ENCODE measurements around the gene UNK. TPM values are rescaled to one million over a fixed set of nuclear protein-coding genes. Genes with fewer than 3 reads are reported as not detected.

The UNK gene
- total RNA-seq, 1 experiment from 2014 or later, result 35.4 TPM

DNA sequence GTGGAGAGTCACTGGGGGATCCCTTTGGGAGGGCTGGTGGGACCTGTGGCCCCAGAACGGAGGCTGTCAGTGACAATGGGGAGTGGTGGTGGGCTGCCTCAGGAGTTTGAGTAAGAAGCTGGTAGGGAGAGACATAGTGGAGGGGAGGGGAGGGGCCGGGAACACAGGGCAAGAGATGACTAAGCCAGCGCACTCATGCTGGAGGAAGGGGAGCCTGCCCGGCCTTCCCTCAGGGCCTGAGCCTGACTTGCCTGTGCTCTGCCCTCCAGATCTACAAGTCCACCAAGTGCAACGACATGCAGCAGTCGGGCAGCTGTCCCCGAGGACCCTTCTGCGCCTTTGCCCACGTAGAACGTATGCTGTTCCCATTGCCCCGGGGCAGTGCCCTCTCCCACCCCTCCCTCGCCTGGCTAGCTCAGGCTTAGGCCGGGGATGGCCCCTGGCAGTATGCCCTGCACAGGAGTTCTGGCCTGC is 30.3 kb downstream of the UNK start:
- POLR2A ChIA-PET, result no interaction called here
- CTCF ChIA-PET, result interaction anchor here (1.1 to 1.8 kb wide), 4 partner anchors 15 to 65 kb away, joined by 3 to 8 read pairs (median 6); partner anchors contain the start of gene GALK1
- TF ChIP-seq ZNF396 (CRISPR knock-in tag; IDR thresholded peaks at IDR 0.05; ENCODE audit: borderline replicate concordance) (no peak), ZNF263 (CRISPR knock-in tag; IDR thresholded peaks at IDR 0.05; ENCODE audit: low read depth) (no peak), OVOL2 (CRISPR knock-in tag; IDR thresholded peaks at IDR 0.05; ENCODE audit: borderline replicate concordance) (no peak), ZNF671 (CRISPR knock-in tag; IDR thresholded peaks at IDR 0.05) (no peak), ATF1 (CRISPR knock-in tag; IDR thresholded peaks at IDR 0.05) (no peak), ELF4 (CRISPR knock-in tag; IDR thresholded peaks at IDR 0.05; ENCODE audit: low read depth) (no peak), JAZF1 (CRISPR knock-in tag; IDR thresholded peaks at IDR 0.05) (no peak), ZNF317 (CRISPR knock-in tag; IDR thresholded peaks at IDR 0.05; ENCODE audit: borderline replicate concordance, low read depth) (no peak), E2F5 (CRISPR knock-in tag; IDR thresholded peaks at IDR 0.05) (no peak), E2F4 (CRISPR knock-in tag; IDR thresholded peaks at IDR 0.05; ENCODE audit: borderline replicate concordance, low read depth) (no peak), NFYB (CRISPR knock-in tag; conservative IDR thresholded peaks at IDR 0.05; ENCODE audit: low read depth) (no peak), IRF2 (CRISPR knock-in tag; IDR thresholded peaks at IDR 0.05; ENCODE audit: borderline replicate concordance, low read depth) (no peak), ATF3 (CRISPR knock-in tag; conservative IDR thresholded peaks at IDR 0.05) (no peak)
- TF ChIP-seq, protein P1, sequence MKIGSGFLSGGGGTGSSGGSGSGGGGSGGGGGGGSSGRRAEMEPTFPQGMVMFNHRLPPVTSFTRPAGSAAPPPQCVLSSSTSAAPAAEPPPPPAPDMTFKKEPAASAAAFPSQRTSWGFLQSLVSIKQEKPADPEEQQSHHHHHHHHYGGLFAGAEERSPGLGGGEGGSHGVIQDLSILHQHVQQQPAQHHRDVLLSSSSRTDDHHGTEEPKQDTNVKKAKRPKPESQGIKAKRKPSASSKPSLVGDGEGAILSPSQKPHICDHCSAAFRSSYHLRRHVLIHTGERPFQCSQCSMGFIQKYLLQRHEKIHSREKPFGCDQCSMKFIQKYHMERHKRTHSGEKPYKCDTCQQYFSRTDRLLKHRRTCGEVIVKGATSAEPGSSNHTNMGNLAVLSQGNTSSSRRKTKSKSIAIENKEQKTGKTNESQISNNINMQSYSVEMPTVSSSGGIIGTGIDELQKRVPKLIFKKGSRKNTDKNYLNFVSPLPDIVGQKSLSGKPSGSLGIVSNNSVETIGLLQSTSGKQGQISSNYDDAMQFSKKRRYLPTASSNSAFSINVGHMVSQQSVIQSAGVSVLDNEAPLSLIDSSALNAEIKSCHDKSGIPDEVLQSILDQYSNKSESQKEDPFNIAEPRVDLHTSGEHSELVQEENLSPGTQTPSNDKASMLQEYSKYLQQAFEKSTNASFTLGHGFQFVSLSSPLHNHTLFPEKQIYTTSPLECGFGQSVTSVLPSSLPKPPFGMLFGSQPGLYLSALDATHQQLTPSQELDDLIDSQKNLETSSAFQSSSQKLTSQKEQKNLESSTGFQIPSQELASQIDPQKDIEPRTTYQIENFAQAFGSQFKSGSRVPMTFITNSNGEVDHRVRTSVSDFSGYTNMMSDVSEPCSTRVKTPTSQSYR (CRISPR knock-in tag; IDR thresholded peaks at IDR 0.05), result no peak
- no peaks in the 10 kb centered on the region for H3K9me3 Mint-ChIP-seq
- H3K4me3 Mint-ChIP-seq, result no peak overlapping the region
- H3K27me3 Mint-ChIP-seq (ENCODE audit: low read depth), result no peaks in the 10 kb centered on the region
- H3K36me3 Mint-ChIP-seq, result peaks cover 46% of the 10 kb centered on the region
- H3K27ac Mint-ChIP-seq, result no peak overlapping the region
- no peak for ATAC-seq
- H3K4me1 Mint-ChIP-seq, result no peaks in the 10 kb centered on the region
- no peak for DNase-seq (ENCODE audit: low spot score)

- Mint-ChIP-seq H3K4me3 (no peak overlapping the region), H3K4me1 (no peaks in the 10 kb centered on the region), H3K27me3 (ENCODE audit: low read depth) (no peaks in the 10 kb centered on the region), H3K36me3 (peaks cover 46% of the 10 kb centered on the region), H3K27ac (no peak overlapping the region), H3K9me3 (no peaks in the 10 kb centered on the region)
- DNase-seq (ENCODE audit: low spot score), result no peak
- no peak for ATAC-seq
- ChIA-PET POLR2A (no interaction called here), CTCF (interaction anchor here (1.1 to 1.8 kb wide), 5 partner anchors 12 to 66 kb away, joined by 3 to 8 read pairs (median 7); partner anchors contain the start of gene GALK1)
- TF ChIP-seq GTF2I (CRISPR knock-in tag; conservative IDR thresholded peaks at IDR 0.05), result no peak
These were observed 30.8 kb downstream of the UNK start for GRCh38 chr17:75815399-75815798.

DNA sequence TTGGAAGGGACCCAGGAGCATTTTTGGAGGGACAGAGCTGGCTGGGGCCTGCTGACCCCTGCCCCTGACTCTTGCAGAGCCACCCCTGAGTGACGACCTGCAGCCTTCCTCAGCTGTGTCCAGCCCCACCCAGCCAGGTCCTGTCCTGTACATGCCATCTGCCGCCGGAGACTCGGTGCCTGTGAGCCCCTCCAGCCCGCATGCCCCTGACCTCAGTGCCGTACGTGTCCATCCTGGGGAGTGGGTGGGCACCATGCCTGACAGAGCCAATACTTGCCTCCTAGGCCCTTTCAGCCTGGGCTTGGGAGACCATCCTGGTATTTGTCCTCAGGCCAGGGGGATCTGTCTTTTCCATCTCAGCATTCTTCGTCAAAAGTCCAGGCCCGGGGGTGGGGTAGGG is 32.1 kb downstream of the UNK start:
- POLR2A ChIA-PET, result no interaction called here
- CTCF ChIA-PET, result interaction anchor here (1.8 to 2.5 kb wide), 2 partner anchors 11 to 14 kb away, joined by 7 to 12 read pairs; no protein-coding TSS in a partner anchor

More for the DNA sequence above, 32.1 kb downstream of the UNK start:
- no peaks in the 10 kb centered on the region for H3K9me3 Mint-ChIP-seq
- no peak overlapping the region for H3K27ac Mint-ChIP-seq
- ATAC-seq, result no peak
- no peak for TF ChIP-seq NFE2L1 (CRISPR knock-in tag; IDR thresholded peaks at IDR 0.05)
- TF ChIP-seq FOXJ3 (CRISPR knock-in tag; IDR thresholded peaks at IDR 0.05; ENCODE audit: borderline replicate concordance), result no peak
- TF ChIP-seq TCF7 (CRISPR knock-in tag; IDR thresholded peaks at IDR 0.05; ENCODE audit: low read depth), result no peak
- no peak for TF ChIP-seq CREM (CRISPR knock-in tag; IDR thresholded peaks at IDR 0.05)
- H3K27me3 Mint-ChIP-seq (ENCODE audit: low read depth), result no peaks in the 10 kb centered on the region
- H3K36me3 Mint-ChIP-seq, result peaks cover 55% of the 10 kb centered on the region
- no peak for DNase-seq (ENCODE audit: low spot score)
- H3K4me3 Mint-ChIP-seq, result no peak overlapping the region
- H3K4me1 Mint-ChIP-seq, result no peaks in the 10 kb centered on the region

Measured in WTC11 (cell line).